K562 (cell line): Measurements from ENCODE around the gene SLC35E3. TPM values are rescaled to one million over a fixed set of nuclear protein-coding genes. Genes with fewer than 3 reads are reported as not detected.
A peak's percentile ranks its signal among the peaks of the same experiment; 100 is the strongest.

Experiments used
- ARID3B ChIP-seq: fragments of 250-450 bp; sonication (Bioruptor Pico); IDR thresholded peaks from 2 replicates; pipeline ENCODE4 v1.4.0; 2020; ENCODE audit warnings: borderline replicate concordance
- CC2D1A ChIP-seq: fragments of 450-650 bp; IDR thresholded peaks from 2 replicates; pipeline ENCODE4 v1.6.1; 2017; ENCODE audit warnings: mild to moderate bottlenecking
- CUX1 ChIP-seq: fragments of 200-800 bp; sonication (Bioruptor generic); IDR thresholded peaks from 2 replicates; pipeline ENCODE4 v1.6.1; 2016; ENCODE audit warnings: missing genetic modification characterization, missing compliant biosample characterization
- ETS2 ChIP-seq: IDR thresholded peaks from 2 replicates; pipeline ENCODE4 v1.6.1; 2016; ENCODE audit warnings: borderline replicate concordance, missing genetic modification characterization, mild to moderate bottlenecking, moderate library complexity, missing compliant biosample characterization; ENCODE audit not compliant: poor library complexity, severe bottlenecking
- NR0B1 ChIP-seq: fragments of 450-650 bp; IDR thresholded peaks from one replicate; pipeline ENCODE4 v1.6.1; 2018; ENCODE audit warnings: mild to moderate bottlenecking, moderate library complexity; ENCODE audit not compliant: partially characterized antibody
- PREB ChIP-seq: sonication (generic); formaldehyde crosslinking; IDR thresholded peaks from 2 replicates; pipeline ENCODE4 v1.8.1; 2023; ENCODE audit warnings: mild to moderate bottlenecking, missing genetic modification reagents
- SIX5 ChIP-seq, 2 experiments: IDR thresholded peaks; 2 replicates each; pipeline ENCODE4 v1.6.1; 2011; ENCODE audit warnings: low read length in 2 of 2, borderline replicate concordance in 1 of 2, low read depth in 1 of 2, mild to moderate bottlenecking in 1 of 2, moderate library complexity in 1 of 2; ENCODE audit not compliant: insufficient read depth in 1 of 2
- SMC3 ChIP-seq: conservative IDR thresholded peaks from 2 replicates; pipeline ENCODE4 v1.6.1; 2011; ENCODE audit warnings: low read depth, low read length, improper control_type of control experiment; ENCODE audit not compliant: insufficient read depth
- ZNF592 ChIP-seq: fragments of 450-650 bp; IDR thresholded peaks from 2 replicates; pipeline ENCODE4 v1.6.1; 2017; ENCODE audit warnings: antibody characterized with exemption, mild to moderate bottlenecking
- polyA plus RNA-seq, 8 experiments: library from polyadenylated mRNA; depleted of rRNA in 4 of 8; stranded (reverse) in 5 of 8; unstranded in 3 of 8; fragments of >200 nt; fragmentation: Nextera tagmentation in 2 of 8; fragmentation: Illumina TruSeq in 1 of 8; extraction: Ambion mirVana in 2 of 8; extraction: Trizol in 1 of 8; gene quantifications; 2 replicates each; pipeline versions ENCODE4 v1.2.1 to v1.2.3, GENCODE V29; 2011 to 2014; ENCODE audit warnings: inconsistent platforms in 1 of 8, missing spikeins in 1 of 8
- total RNA-seq, 7 experiments: library from RNA; depleted of rRNA in 6 of 7; stranded (reverse); fragments of >200 nt in 6 of 7; fragmentation: Illumina TruSeq in 2 of 7; extraction: Trizol in 2 of 7; gene quantifications; 2 replicates each; pipeline versions ENCODE4 v1.2.1 to v1.2.3, GENCODE V29; 2011 to 2021; ENCODE audit warnings: low replicate concordance in 1 of 7

Gene SLC35E3
- total and polyA plus RNA-seq, 9 of the 15 experiments (the other 6 are each of a cell fraction or from before 2014, with no cell fraction given), result 1.2 to 5.9 (median 3.8) TPM

GRCh38 chr12:68807576-68808387, 61.8 kb downstream of the SLC35E3 start, which contains the start of gene MDM2 (continued):
- TF ChIP-seq CUX1 (CRISPR knock-in tag) (no peak), ARID3B (CRISPR knock-in tag) (no peak), SIX5 (IDR thresholded peaks at IDR 0.05; ENCODE audit: borderline replicate concordance in 1 of 2, insufficient read depth in 1 of 2, low read depth in 1 of 2, low read length in 2 of 2) (no peak), ETS2 (tag) (no peak), SMC3 (peak; percentile 31; the same call in 1 of the 2 replicates), PREB (CRISPR knock-in tag) (no peak), CC2D1A (no peak), NR0B1 (no peak), ZNF592 (peak; percentile 16; the same call in 1 of the 2 replicates)
